Neural cell (in vitro differentiated cells): ENCODE measurements around the gene LPP. TPM values are rescaled to one million over a fixed set of nuclear protein-coding genes. Genes with fewer than 3 reads are reported as not detected.

Experiments used
- H2AFZ ChIP-seq: fragments of 200-600, 300-800 bp; sonication (generic), shearing (Covaris generic); 2 replicates; pipeline ENCODE4 v1.6.0; 2014; ENCODE audit warnings: low read depth, mild to moderate bottlenecking, antibody characterized with exemption, low read length, moderate library complexity
- H3F3A ChIP-seq: fragments of 200-600 bp; shearing (Covaris generic); 2 replicates; pipeline ENCODE4 v1.6.1; 2016; ENCODE audit warnings: mild to moderate bottlenecking, moderate library complexity, mixed read lengths, antibody characterized with exemption, low read length; ENCODE audit not compliant: insufficient read depth, poor library complexity, severe bottlenecking
- H3K27ac ChIP-seq: fragments of 200-600, 300-800 bp; sonication (generic), shearing (Covaris generic); 2 replicates; pipeline ENCODE4 v1.5.1; 2014; ENCODE audit warnings: mild to moderate bottlenecking, low read length, moderate library complexity
- H3K27me3 ChIP-seq: fragments of 300-800, 200-600 bp; sonication (generic), shearing (Covaris generic); 2 replicates; pipeline ENCODE4 v1.6.0; 2014; ENCODE audit warnings: mild to moderate bottlenecking, low read depth, low read length, moderate library complexity; ENCODE audit not compliant: insufficient read depth
- H3K36me3 ChIP-seq: fragments of 300-800, 200-600 bp; sonication (generic), shearing (Covaris generic); 2 replicates; pipeline ENCODE4 v1.5.1; 2014; ENCODE audit warnings: mild to moderate bottlenecking, antibody characterized with exemption, low read length, moderate library complexity; ENCODE audit not compliant: insufficient read depth
- H3K4me2 ChIP-seq: fragments of 300-800, 200-600 bp; sonication (generic), shearing (Covaris generic); 2 replicates; pipeline ENCODE4 v1.6.0; 2014; ENCODE audit warnings: mild to moderate bottlenecking, low read length
- H3K4me3 ChIP-seq: fragments of 300-800, 200-600 bp; sonication (generic), shearing (Covaris generic); 2 replicates; pipeline ENCODE4 v1.5.1; 2014; ENCODE audit warnings: mild to moderate bottlenecking, low read length, moderate library complexity
- H3K79me2 ChIP-seq: fragments of 200-600 bp; shearing (Covaris generic); replicated peaks from 2 replicates; pipeline ENCODE4 v1.6.0; 2014; ENCODE audit warnings: mild to moderate bottlenecking, low read length, moderate library complexity; ENCODE audit not compliant: insufficient read depth
- H3K9ac ChIP-seq: fragments of 300-800, 200-600 bp; sonication (generic), shearing (Covaris generic); 2 replicates; pipeline ENCODE4 v1.6.1; 2016; ENCODE audit warnings: mild to moderate bottlenecking, low read length, mixed read lengths
- H3K9me2 ChIP-seq: fragments of 200-600 bp; shearing (Covaris generic); 2 replicates; pipeline ENCODE4 v1.6.1; 2016; ENCODE audit warnings: mild to moderate bottlenecking, low read length, mixed read lengths; ENCODE audit not compliant: insufficient read depth
- H3K9me3 ChIP-seq: fragments of 200-600, 300-800 bp; sonication (generic), shearing (Covaris generic); 2 replicates; pipeline ENCODE4 v1.6.1; 2016; ENCODE audit warnings: mild to moderate bottlenecking, mixed run types, low read length, moderate library complexity, mixed read lengths
- H4K20me1 ChIP-seq: fragments of 200-600 bp; shearing (Covaris generic); 2 replicates; pipeline ENCODE4 v1.6.1; 2016; ENCODE audit warnings: mild to moderate bottlenecking, mixed run types; ENCODE audit not compliant: insufficient read depth
- CTCF ChIP-seq: fragments of 450-650 bp; IDR thresholded peaks from 2 replicates; pipeline ENCODE4 v1.5.1; 2014; ENCODE audit warnings: antibody characterized with exemption, mild to moderate bottlenecking, moderate library complexity; ENCODE audit not compliant: poor library complexity, severe bottlenecking
- EP300 ChIP-seq: fragments of 450-650 bp; conservative IDR thresholded peaks from 2 replicates; pipeline ENCODE4 v1.6.1; 2014; ENCODE audit warnings: antibody characterized with exemption, mild to moderate bottlenecking, moderate library complexity; ENCODE audit not compliant: poor library complexity, severe bottlenecking
- EZH2 ChIP-seq: fragments of 200-600, 300-800 bp; shearing (Covaris generic), sonication (generic); IDR thresholded peaks from 2 replicates; pipeline ENCODE4 v1.6.1; 2014; ENCODE audit warnings: antibody characterized with exemption, low read length, borderline replicate concordance, mild to moderate bottlenecking; ENCODE audit not compliant: insufficient read depth, poor library complexity, severe bottlenecking
- MXI1 ChIP-seq: fragments of 450-650 bp; conservative IDR thresholded peaks from 2 replicates; pipeline ENCODE4 v1.6.1; 2014; ENCODE audit warnings: antibody characterized with exemption, mild to moderate bottlenecking; ENCODE audit not compliant: poor library complexity, severe bottlenecking
- POLR2AphosphoS5 ChIP-seq: IDR thresholded peaks from 2 replicates; pipeline ENCODE4 v1.6.1; 2012
- RAD21 ChIP-seq: fragments of 450-650 bp; conservative IDR thresholded peaks from 2 replicates; pipeline ENCODE4 v1.6.1; 2014; ENCODE audit warnings: antibody characterized with exemption, mild to moderate bottlenecking, moderate library complexity
- REST ChIP-seq: IDR thresholded peaks from 2 replicates; pipeline ENCODE4 v1.6.1; 2012; ENCODE audit warnings: borderline replicate concordance
- SMC3 ChIP-seq: fragments of 450-650 bp; conservative IDR thresholded peaks from 2 replicates; pipeline ENCODE4 v1.6.1; 2014; ENCODE audit warnings: antibody characterized with exemption, mild to moderate bottlenecking, moderate library complexity; ENCODE audit not compliant: poor library complexity
- TAF1 ChIP-seq: IDR thresholded peaks from 2 replicates; pipeline ENCODE4 v1.6.1; 2012; ENCODE audit warnings: low read depth
- polyA plus RNA-seq: library from polyadenylated mRNA; depleted of rRNA; stranded (reverse); fragments of >200 nt; gene quantifications from 2 replicates; pipeline ENCODE4 v1.2.3, GENCODE V29; 2014

LPP gene
- polyA plus RNA-seq, 1 donor from 2014 or later: 3.0 TPM

DNA sequence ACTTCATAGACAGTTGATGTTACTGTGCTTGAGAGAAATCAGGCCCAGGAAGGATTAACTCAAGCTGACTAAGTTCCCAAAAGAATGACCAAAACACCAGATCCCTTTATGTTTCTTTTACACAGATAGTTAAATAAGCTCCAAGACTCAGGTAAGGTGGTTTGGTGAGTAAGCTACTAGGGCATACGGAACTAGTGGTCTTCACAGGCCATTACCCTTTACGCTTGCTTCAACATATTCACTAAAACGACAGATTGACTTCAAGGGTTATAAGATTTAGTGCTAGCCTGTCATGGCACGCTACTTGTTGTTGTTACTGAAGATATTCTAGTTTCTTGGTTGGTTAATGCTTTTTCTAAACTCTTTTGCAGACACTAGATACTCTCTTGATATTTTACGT is 369.3 kb downstream of the LPP start:
- Histone ChIP-seq H3K9me2 (no peaks in the 10 kb centered on the region), H3K9ac (no peak overlapping the region), H3K27ac (no peak overlapping the region), H3K27me3 (no peaks in the 10 kb centered on the region), H4K20me1 (no peaks in the 10 kb centered on the region), H3K4me3 (no peak overlapping the region), H3K36me3 (no peaks in the 10 kb centered on the region), H3K9me3 (no peaks in the 10 kb centered on the region), H3F3A (no peaks in the 10 kb centered on the region), H2AFZ (no peak overlapping the region), H3K4me2 (no peak overlapping the region), H3K79me2 (no peaks in the 10 kb centered on the region)
- TF ChIP-seq REST (no peak), RAD21 (no peak), CTCF (no peak), EZH2 (no peak), MXI1 (no peak)

GRCh38 chr3:188524052-188524451 is 370.1 kb downstream of the LPP start:
- Histone ChIP-seq H3K4me2 (no peak overlapping the region), H3K27me3 (no peaks in the 10 kb centered on the region), H3K36me3 (no peaks in the 10 kb centered on the region), H3F3A (no peaks in the 10 kb centered on the region), H3K9ac (no peak overlapping the region), H3K9me2 (no peaks in the 10 kb centered on the region), H3K27ac (no peak overlapping the region), H3K4me3 (no peak overlapping the region), H3K79me2 (no peaks in the 10 kb centered on the region), H4K20me1 (no peaks in the 10 kb centered on the region), H3K9me3 (no peaks in the 10 kb centered on the region), H2AFZ (no peak overlapping the region)
- TF ChIP-seq MXI1: no peak
- TF ChIP-seq RAD21: no peak
- TF ChIP-seq POLR2AphosphoS5: no peak
- no peak for TF ChIP-seq EP300
- no peak for TF ChIP-seq CTCF
- TF ChIP-seq EZH2: no peak
- no peak for TF ChIP-seq SMC3
- no peak for TF ChIP-seq TAF1
- TF ChIP-seq REST: no peak
